DOHH2 (cell line): ENCODE data around the gene ADAMTS12.

ENCODE experiments used
- H3F3A ChIP-seq: fragments of 200-600 bp; sonication (generic), shearing (Covaris generic); 2 replicates; pipeline ENCODE4 v1.6.0; 2016; ENCODE audit warnings: antibody characterized with exemption, mild to moderate bottlenecking; ENCODE audit not compliant: control insufficient read depth, insufficient read depth
- H3K27ac ChIP-seq: fragments of 200-600 bp; sonication (generic); 2 replicates; pipeline ENCODE4 v1.5.1; 2014; ENCODE audit warnings: low read depth, mild to moderate bottlenecking, low read length, moderate library complexity
- H3K27me3 ChIP-seq: fragments of 200-600 bp; sonication (generic); 2 replicates; pipeline ENCODE4 v1.6.1; 2014; ENCODE audit warnings: mild to moderate bottlenecking, low read length, mixed read lengths; ENCODE audit not compliant: control insufficient read depth
- H3K36me3 ChIP-seq: fragments of 200-600 bp; sonication (generic); 2 replicates; pipeline ENCODE4 v1.6.1; 2014; ENCODE audit warnings: mild to moderate bottlenecking, low read length, moderate library complexity, mixed read lengths; ENCODE audit not compliant: control insufficient read depth
- H3K4me1 ChIP-seq: fragments of 200-600 bp; sonication (generic); 2 replicates; pipeline ENCODE4 v1.6.1; 2014; ENCODE audit warnings: mild to moderate bottlenecking, low read length, mixed read lengths; ENCODE audit not compliant: control insufficient read depth
- H3K4me2 ChIP-seq: fragments of 200-600 bp; sonication (generic); 2 replicates; pipeline ENCODE4 v1.6.0; 2014; ENCODE audit warnings: mild to moderate bottlenecking, low read length, moderate library complexity
- H3K4me3 ChIP-seq: fragments of 200-600 bp; sonication (generic); 2 replicates; pipeline ENCODE4 v1.5.1; 2014; ENCODE audit warnings: mild to moderate bottlenecking, low read length, mixed read lengths
- H3K79me2 ChIP-seq: fragments of 200-600 bp; sonication (generic); 2 replicates; pipeline ENCODE4 v1.6.1; 2014; ENCODE audit warnings: mild to moderate bottlenecking, low read length, mixed read lengths; ENCODE audit not compliant: control insufficient read depth
- H3K9me2 ChIP-seq: fragments of 200-600 bp; sonication (generic); replicated peaks from 2 replicates; pipeline ENCODE4 v1.6.1; 2014; ENCODE audit warnings: mild to moderate bottlenecking, low read length, mixed read lengths; ENCODE audit not compliant: control insufficient read depth
- H3K9me3 ChIP-seq: fragments of 200-600 bp; sonication (generic); 2 replicates; pipeline ENCODE4 v1.6.1; 2014; ENCODE audit warnings: antibody characterized with exemption, low read length, mixed read lengths; ENCODE audit not compliant: control insufficient read depth, insufficient read depth
- H4K20me1 ChIP-seq: fragments of 200-600 bp; sonication (generic); 2 replicates; pipeline ENCODE4 v1.6.0; 2014; ENCODE audit warnings: low read depth, mild to moderate bottlenecking, antibody characterized with exemption, low read length, moderate library complexity; ENCODE audit not compliant: control insufficient read depth, insufficient read depth
- EZH2phosphoT487 ChIP-seq: fragments of 200-600 bp; sonication (generic); IDR thresholded peaks from 2 replicates; pipeline ENCODE4 v1.6.1; 2017; ENCODE audit warnings: borderline replicate concordance, mild to moderate bottlenecking, antibody characterized with exemption, low read length, moderate library complexity, mixed read lengths
- TF ChIP-seq, protein P1 (sequence below): fragments of 200-600 bp; sonication (generic); IDR thresholded peaks from one replicate; pipeline ENCODE4 v1.5.1; 2014; ENCODE audit warnings: antibody characterized with exemption, mild to moderate bottlenecking, low read depth, low read length; ENCODE audit not compliant: poor library complexity, severe bottlenecking

Gene ADAMTS12

DNA sequence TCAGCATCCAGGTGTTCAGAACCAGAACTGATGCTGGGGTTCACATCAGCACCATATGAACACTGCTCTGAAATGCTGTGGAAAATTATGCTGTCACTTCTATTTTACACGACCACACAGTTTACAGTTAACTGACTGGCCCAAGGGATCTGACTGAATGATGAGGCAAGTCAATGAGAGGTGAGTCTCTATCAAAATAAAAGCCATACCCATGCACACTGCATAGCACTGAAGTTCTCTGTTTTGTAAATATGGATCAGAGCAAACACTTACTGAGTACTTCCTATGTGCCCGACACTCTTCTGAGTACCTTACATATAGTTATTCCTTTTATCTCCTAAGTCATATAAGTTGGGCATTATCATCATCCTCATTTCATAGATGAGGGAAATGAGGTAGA is 328.3 kb downstream of the ADAMTS12 start:
- Histone ChIP-seq H4K20me1 (no peaks in the 10 kb centered on the region), H3K79me2 (no peaks in the 10 kb centered on the region), H3F3A (no peaks in the 10 kb centered on the region), H3K4me3 (no peak overlapping the region), H3K9me2 (no peaks in the 10 kb centered on the region), H3K4me1 (no peaks in the 10 kb centered on the region), H3K27me3 (no peaks in the 10 kb centered on the region), H3K9me3 (no peaks in the 10 kb centered on the region), H3K27ac (no peak overlapping the region), H3K36me3 (no peaks in the 10 kb centered on the region), H3K4me2 (no peak overlapping the region)
- TF ChIP-seq, protein P1, sequence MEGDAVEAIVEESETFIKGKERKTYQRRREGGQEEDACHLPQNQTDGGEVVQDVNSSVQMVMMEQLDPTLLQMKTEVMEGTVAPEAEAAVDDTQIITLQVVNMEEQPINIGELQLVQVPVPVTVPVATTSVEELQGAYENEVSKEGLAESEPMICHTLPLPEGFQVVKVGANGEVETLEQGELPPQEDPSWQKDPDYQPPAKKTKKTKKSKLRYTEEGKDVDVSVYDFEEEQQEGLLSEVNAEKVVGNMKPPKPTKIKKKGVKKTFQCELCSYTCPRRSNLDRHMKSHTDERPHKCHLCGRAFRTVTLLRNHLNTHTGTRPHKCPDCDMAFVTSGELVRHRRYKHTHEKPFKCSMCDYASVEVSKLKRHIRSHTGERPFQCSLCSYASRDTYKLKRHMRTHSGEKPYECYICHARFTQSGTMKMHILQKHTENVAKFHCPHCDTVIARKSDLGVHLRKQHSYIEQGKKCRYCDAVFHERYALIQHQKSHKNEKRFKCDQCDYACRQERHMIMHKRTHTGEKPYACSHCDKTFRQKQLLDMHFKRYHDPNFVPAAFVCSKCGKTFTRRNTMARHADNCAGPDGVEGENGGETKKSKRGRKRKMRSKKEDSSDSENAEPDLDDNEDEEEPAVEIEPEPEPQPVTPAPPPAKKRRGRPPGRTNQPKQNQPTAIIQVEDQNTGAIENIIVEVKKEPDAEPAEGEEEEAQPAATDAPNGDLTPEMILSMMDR = no peak
- TF ChIP-seq EZH2phosphoT487 = no peak

DNA sequence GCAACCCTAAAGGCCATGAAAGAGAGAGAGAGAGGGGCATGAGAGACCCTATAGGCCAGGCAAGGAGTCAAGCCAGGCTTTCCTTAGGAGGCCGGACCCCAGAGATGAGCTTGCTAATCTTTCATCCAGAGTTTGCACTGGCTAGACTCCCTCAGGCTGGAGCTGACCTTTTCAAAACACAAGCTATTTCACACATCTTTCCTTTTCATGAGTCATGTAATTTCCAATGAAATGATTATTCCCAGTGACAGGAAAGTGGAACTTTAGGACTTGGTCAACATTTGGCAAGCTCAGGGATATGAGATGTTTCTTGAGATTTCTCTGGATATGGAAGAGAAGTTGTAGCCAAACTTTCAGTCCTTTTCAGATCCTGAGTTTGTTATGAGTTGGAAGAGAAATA is 333.3 kb downstream of the ADAMTS12 start:
- no peaks in the 10 kb centered on the region for H3K9me2 ChIP-seq
- no peaks in the 10 kb centered on the region for H3F3A ChIP-seq
- no peaks in the 10 kb centered on the region for H4K20me1 ChIP-seq
- TF ChIP-seq EZH2phosphoT487 = no peak
- TF ChIP-seq, protein P1 = no peak
- H3K4me2 ChIP-seq = no peak overlapping the region
- H3K4me3 ChIP-seq = no peak overlapping the region
- no peaks in the 10 kb centered on the region for H3K36me3 ChIP-seq
- H3K27me3 ChIP-seq = no peaks in the 10 kb centered on the region
- no peak overlapping the region for H3K27ac ChIP-seq
- no peaks in the 10 kb centered on the region for H3K9me3 ChIP-seq
- H3K79me2 ChIP-seq = no peaks in the 10 kb centered on the region
- H3K4me1 ChIP-seq = no peaks in the 10 kb centered on the region

DNA sequence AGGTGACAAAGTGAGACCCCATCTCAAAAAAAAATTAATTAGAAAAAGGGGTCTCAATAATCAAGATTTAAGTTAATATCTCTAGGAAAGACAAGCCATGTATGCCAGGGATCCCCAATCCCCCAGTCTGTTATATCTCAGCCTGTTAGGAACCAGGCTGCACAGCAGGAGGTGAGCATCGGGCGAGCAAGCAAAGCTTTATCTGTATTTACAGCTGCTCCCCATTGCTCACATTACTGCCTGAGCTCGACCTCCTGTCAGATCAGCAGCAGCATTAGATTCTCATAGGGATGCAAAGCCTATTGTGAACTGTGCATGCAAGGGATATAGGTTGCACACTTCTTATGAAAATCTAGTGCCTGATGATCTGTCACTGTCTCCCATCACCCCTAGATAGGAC is 334.2 kb downstream of the ADAMTS12 start:
- Histone ChIP-seq H3K27ac (no peak overlapping the region), H3K79me2 (no peaks in the 10 kb centered on the region), H3K4me3 (no peak overlapping the region), H4K20me1 (no peaks in the 10 kb centered on the region), H3K9me2 (no peaks in the 10 kb centered on the region), H3K27me3 (no peaks in the 10 kb centered on the region), H3F3A (no peaks in the 10 kb centered on the region), H3K4me1 (no peaks in the 10 kb centered on the region), H3K4me2 (no peak overlapping the region), H3K36me3 (no peaks in the 10 kb centered on the region), H3K9me3 (no peaks in the 10 kb centered on the region)
- TF ChIP-seq, protein P1 = no peak
- TF ChIP-seq EZH2phosphoT487 = no peak
